Endodermal cell (in vitro differentiated cells): ENCODE results near the gene ZBTB47. TPM values are rescaled to one million over a fixed set of nuclear protein-coding genes. Genes with fewer than 3 reads are reported as not detected.

Experiments
- DNase-seq: peaks from one replicate; pipeline ENCODE4 v3.0.0-alpha.2; 2017
- H3K27ac ChIP-seq: 2 replicates; pipeline ENCODE4 v1.5.1; 2013; ENCODE audit warnings: mild to moderate bottlenecking, low read depth, low read length, moderate library complexity
- H3K27me3 ChIP-seq: 2 replicates; pipeline ENCODE4 v1.6.1; 2013; ENCODE audit warnings: mild to moderate bottlenecking, low read length, moderate library complexity; ENCODE audit not compliant: insufficient read depth, control insufficient read depth, poor library complexity, severe bottlenecking
- H3K36me3 ChIP-seq: 2 replicates; pipeline ENCODE4 v1.7.0; 2013; ENCODE audit warnings: mild to moderate bottlenecking, low read length, moderate library complexity; ENCODE audit not compliant: control insufficient read depth, insufficient read depth
- H3K4me1 ChIP-seq: one replicate; pipeline ENCODE4 v1.7.0; 2013; ENCODE audit warnings: low read length; ENCODE audit not compliant: control insufficient read depth, insufficient read depth
- H3K4me3 ChIP-seq: 2 replicates; pipeline ENCODE4 v1.5.1; 2013; ENCODE audit warnings: mild to moderate bottlenecking, low read length, moderate library complexity
- H3K9ac ChIP-seq: 2 replicates; pipeline ENCODE4 v1.6.1; 2013; ENCODE audit warnings: mild to moderate bottlenecking, low read length, moderate library complexity; ENCODE audit not compliant: poor library complexity, severe bottlenecking; ENCODE audit errors: extremely low read depth
- H3K9me3 ChIP-seq: 2 replicates; pipeline ENCODE4 v1.6.1; 2013; ENCODE audit warnings: mild to moderate bottlenecking, low read length, moderate library complexity; ENCODE audit not compliant: control insufficient read depth
- H3K27ac Mint-ChIP-seq: 2 replicates; pipeline ENCODE4 v1.8.0; 2020; ENCODE audit warnings: mixed read lengths
- H3K27me3 Mint-ChIP-seq: 2 replicates; pipeline ENCODE4 v1.8.0; 2021; ENCODE audit warnings: mild to moderate bottlenecking, mixed read lengths; ENCODE audit not compliant: insufficient read depth
- H3K36me3 Mint-ChIP-seq: 2 replicates; pipeline ENCODE4 v1.8.0; 2020; ENCODE audit warnings: low read depth, mixed read lengths
- H3K4me1 Mint-ChIP-seq: 2 replicates; pipeline ENCODE4 v1.8.0; 2020; ENCODE audit warnings: mixed read lengths
- H3K4me3 Mint-ChIP-seq: 2 replicates; pipeline ENCODE4 v1.8.0; 2020; ENCODE audit warnings: mild to moderate bottlenecking, moderate library complexity, mixed read lengths
- H3K9me3 Mint-ChIP-seq: 2 replicates; pipeline ENCODE4 v1.8.0; 2020; ENCODE audit warnings: mild to moderate bottlenecking, mixed read lengths
- CTCF ChIP-seq: fragments of 200-600 bp; sonication (generic); conservative IDR thresholded peaks from 2 replicates; pipeline ENCODE4 v1.5.0; 2021; ENCODE audit warnings: antibody characterized with exemption, mild to moderate bottlenecking
- WGBS, 2 experiments: methylation state at CpG; one replicate each; pipeline versions ENCODE4 v1.1.5 to v1.1.7; 2013; ENCODE audit warnings: missing lambda C conversion rate in 2 of 2, mixed read lengths in 1 of 2; ENCODE audit not compliant: insufficient coverage in 1 of 2, insufficient read length in 1 of 2; 5-methylcytosine and 5-hydroxymethylcytosine counted together
- total RNA-seq, 2 donors: library from RNA; stranded (reverse); fragmentation: NEBNext Ultra II Directional in 1 of 2; extraction: Animal tissue kit (Norgen Biotek cat#: 25700) in 1 of 2; gene quantifications; 2 replicates in 1 of 2; 3 replicates in 1 of 2; pipeline ENCODE4 v1.2.1, GENCODE V29; 2021

Gene ZBTB47
- total RNA-seq, 2 donors from 2014 or later, result 4.6 to 7.2 TPM

DNA sequence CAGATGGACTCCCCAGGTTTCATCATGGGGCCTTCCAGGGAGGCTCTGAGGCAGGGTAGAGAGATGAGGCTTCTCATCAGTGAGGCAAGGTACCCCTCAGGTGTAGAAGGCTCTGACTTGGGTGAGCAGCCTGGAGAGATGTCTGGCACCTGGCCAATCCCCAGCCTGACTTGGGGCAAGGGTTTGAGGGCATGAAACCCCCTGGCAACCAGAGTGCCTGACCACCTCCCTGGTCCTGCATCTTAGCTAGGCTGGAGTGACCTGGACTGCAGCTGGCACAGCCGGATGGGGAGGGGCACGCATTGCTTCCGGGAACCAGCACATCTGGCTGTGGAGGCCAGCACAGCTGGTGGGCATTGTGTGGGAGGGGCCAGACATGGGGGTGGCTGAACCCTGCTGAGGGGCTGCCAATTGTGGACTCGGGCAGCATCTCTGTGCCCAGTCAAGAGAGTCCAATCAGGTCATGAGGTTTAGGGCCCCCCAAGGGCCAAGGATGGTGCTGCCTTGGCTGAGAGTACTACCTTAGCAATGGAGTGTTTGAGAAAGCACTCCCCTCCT lies 1.9 kb downstream of the ZBTB47 start:
- H3K36me3 Mint-ChIP-seq, result no peaks in the 10 kb centered on the region
- Histone ChIP-seq H3K27me3 (no peaks in the 10 kb centered on the region), H3K9ac (peak overlapping the region; percentile 67), H3K36me3 (no peaks in the 10 kb centered on the region), H3K4me1 (peaks cover 10% of the 10 kb centered on the region), H3K27ac (no peak overlapping the region), H3K9me3 (no peaks in the 10 kb centered on the region), H3K4me3 (peak overlapping the region; percentile 75)
- DNase-seq, result no peak
- H3K4me3 Mint-ChIP-seq, result peak overlapping the region; percentile 76
- 33 to 78% methylated on average over 1 to 4 of the region's 4 CpGs for WGBS, 2 experiments
- no peaks in the 10 kb centered on the region for H3K27me3 Mint-ChIP-seq
- no peak overlapping the region for H3K27ac Mint-ChIP-seq
- H3K9me3 Mint-ChIP-seq, result no peaks in the 10 kb centered on the region
- H3K4me1 Mint-ChIP-seq, result peaks cover 26% of the 10 kb centered on the region
- no peak for TF ChIP-seq CTCF

DNA sequence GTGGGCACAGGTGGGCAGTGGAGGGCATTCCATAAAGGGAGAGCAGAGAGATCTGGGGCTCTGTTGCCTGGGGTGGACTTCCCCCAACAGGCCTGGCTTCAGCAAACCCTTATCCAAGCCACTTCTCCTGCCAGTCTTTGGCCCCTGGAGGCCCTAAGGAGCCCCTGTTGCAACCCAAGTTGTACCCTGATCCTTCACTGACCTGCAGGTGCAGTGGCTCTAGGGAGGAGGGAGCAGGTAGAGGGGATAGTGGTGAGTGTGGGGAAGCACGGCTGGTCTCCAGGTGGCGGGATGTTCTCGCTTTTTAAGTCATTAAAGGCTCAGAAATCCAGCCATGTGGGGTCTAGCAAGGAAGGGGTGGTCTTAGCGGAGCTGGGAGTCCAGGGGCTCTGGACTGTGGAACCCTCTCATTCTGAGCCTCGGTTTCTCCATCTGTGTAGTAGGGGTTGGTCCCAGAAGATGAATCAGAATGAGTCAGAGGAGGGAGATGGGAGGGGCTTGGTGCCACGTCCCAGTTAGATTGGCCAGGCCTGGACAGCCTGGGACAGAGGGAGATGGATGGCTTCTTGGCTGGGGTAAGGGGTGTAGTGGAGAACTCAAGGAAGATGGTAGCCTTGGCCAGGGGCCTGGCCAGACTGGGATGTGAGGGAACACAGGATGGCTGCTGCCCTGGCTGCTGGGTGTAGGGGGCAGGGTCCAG lies 2.6 kb downstream of the ZBTB47 start:
- peaks cover 28% of the 10 kb centered on the region for H3K4me1 Mint-ChIP-seq
- H3K36me3 Mint-ChIP-seq, result no peaks in the 10 kb centered on the region
- H3K4me3 Mint-ChIP-seq, result no peak overlapping the region
- H3K9me3 ChIP-seq, result no peaks in the 10 kb centered on the region
- H3K4me3 ChIP-seq, result no peak overlapping the region
- WGBS, 2 experiments, result 89 to 100% methylated on average over 1 to 6 of the region's 6 CpGs
- no peaks in the 10 kb centered on the region for H3K27me3 ChIP-seq
- no peaks in the 10 kb centered on the region for H3K27me3 Mint-ChIP-seq
- DNase-seq, result no peak
- H3K27ac ChIP-seq, result no peak overlapping the region
- H3K4me1 ChIP-seq, result peaks cover 10% of the 10 kb centered on the region
- H3K36me3 ChIP-seq, result no peaks in the 10 kb centered on the region
- no peak overlapping the region for H3K27ac Mint-ChIP-seq
- H3K9me3 Mint-ChIP-seq, result no peaks in the 10 kb centered on the region
- no peak for TF ChIP-seq CTCF
- no peak overlapping the region for H3K9ac ChIP-seq

- Mint-ChIP-seq H3K4me1 (peaks cover 20% of the 10 kb centered on the region), H3K9me3 (no peaks in the 10 kb centered on the region), H3K27me3 (no peaks in the 10 kb centered on the region), H3K4me3 (no peak overlapping the region), H3K27ac (no peak overlapping the region), H3K36me3 (no peaks in the 10 kb centered on the region)
- Histone ChIP-seq H3K27ac (no peak overlapping the region), H3K4me1 (peaks cover 10% of the 10 kb centered on the region), H3K9ac (no peak overlapping the region), H3K27me3 (no peaks in the 10 kb centered on the region), H3K9me3 (no peaks in the 10 kb centered on the region), H3K4me3 (no peak overlapping the region), H3K36me3 (no peaks in the 10 kb centered on the region)
- no peak for DNase-seq
- 94 to 95% methylated on average over 5 to 9 of the region's 9 CpGs for WGBS, 2 experiments
- TF ChIP-seq CTCF, result no peak
Observed at GRCh38 chr3:42656680-42657610, 3.4 kb downstream of the ZBTB47 start.
